HG03342 (cell line): ENCODE results near the gene DCX.
"Not testable (repeated sequence)": the region's sequence is repeated elsewhere in the genome, so short reads cannot be mapped to it uniquely, and the experiment has no call there.

Experiments
- ATAC-seq: cut with Tn5 transposase; IDR thresholded peaks from one replicate; pipeline ENCODE4 v1.9.1; 2021; ENCODE audit warnings: mild to moderate bottlenecking, moderate library complexity; ENCODE audit not compliant: unreplicated experiment

The DCX gene

DNA sequence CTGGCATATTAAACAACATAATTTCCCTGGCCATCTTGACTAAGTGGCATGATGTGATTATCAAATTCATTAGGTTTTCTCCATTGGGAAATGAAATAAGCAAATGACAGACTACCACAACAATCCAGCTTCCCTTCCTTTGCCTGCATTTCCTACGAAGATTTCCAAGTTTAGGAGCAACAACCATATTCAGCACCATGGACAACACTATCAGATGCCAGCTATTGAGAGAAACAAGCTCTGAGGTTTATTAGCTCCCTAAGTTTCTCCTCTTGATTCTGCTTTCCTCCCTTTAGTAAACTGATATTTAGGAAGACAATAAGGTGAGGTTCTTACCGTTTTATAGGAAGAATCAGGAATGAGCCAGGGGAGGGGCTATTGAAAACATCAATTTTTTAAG lies 36.2 kb downstream of the DCX start:
- no peak for ATAC-seq

DNA sequence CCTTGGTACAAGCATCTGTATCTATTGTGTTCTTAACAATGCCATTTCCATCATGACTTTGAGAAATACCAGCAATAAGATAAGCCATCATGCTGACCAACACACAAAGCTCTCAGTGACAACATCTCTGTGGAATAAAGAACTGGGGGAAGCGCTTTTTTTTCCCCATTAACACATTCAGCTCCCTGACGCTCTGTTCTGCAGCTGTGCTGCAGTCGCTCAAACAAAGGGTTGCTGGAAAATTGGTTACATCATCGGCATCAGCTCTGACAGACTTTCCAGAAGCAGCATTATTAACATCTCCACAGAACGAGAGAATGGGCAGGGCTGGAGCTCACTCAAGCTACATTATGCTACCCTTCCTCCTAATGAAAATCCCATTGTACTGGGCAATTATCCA lies 39.9 kb downstream of the DCX start:
- no peak for ATAC-seq

DNA sequence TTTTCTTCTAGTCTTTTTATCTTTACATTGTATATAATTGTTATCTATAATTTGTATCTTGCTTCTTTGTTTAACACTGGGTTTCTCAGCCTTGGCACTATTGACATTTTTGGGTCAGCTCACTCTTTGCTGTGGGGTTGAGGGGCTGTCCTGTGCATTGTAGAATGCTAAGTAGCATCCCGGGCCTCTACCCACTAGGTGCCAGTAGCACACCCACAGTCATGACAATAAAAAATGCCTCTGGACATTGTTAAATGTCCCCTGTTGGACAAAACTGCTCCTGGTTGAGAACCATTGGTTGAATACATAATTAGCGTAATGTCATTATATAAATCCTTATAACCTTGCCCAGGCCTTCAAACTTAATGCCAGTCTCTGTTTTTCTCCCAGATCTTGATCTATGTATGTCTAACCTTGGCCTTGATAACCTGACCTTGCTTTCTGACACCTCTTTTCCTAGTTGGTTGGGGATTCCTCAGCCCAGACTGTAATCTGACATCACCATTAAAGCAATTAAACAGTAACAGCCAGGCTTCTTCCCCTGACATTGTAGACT lies 46.1 kb downstream of the DCX start:
- no peak for ATAC-seq

DNA sequence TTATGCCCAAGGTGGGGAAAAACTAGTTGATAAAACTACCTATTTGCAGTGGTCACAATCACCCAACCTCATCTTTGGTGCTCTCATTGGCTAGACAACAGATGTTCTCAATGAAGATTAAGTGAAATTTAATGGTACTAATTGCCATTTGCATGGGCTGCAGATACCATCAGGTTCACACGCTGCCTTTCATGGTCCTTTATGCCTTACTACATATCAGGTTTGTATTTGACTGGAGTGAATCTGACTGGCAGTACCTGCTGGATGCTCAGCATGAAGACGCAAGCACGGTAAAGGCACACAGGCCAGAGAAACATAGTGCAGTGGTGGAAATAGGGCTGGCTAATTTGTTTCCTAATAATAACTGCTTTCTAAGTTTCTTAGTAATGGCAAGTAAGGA lies 48.3 kb downstream of the DCX start:
- no peak for ATAC-seq

DNA sequence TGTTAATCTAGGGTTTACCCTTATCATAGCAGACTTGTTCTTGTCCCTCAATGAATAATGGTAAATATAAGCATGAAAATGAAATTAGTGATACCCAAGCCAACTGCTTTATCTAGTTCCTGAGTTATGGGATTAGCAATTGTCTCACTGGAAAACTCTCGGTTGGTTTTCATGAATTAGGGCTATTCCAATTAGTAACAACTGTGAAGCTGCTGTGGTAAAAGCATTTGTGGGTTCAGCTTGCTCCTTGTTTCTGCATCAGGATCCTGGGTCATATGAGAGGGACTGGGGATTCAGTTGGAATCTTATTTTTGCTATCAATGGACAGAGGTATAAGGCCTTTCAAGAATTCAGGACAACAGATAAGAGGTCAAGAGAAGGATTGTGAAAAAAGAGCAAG lies 50.2 kb downstream of the DCX start:
- ATAC-seq: no peak

DNA sequence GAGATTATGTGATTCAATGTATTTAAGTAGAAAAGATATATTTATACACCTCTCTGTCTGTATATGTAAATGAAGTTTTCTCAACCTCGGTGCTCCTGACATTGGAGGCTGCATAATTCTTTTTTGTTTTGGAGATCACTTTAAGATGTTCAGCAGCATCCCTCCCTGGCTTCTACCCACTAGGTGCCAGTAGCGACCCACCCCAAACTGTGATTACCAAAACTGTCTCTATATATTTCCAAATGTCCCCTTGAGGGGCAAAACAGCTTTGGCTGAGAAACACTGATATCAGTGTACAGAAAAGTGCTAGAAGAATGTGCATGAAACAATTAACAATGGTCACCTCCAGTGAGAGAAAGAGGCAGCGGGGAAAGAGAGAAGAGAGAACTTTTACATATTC lies 51.2 kb downstream of the DCX start:
- ATAC-seq: no peak

DNA sequence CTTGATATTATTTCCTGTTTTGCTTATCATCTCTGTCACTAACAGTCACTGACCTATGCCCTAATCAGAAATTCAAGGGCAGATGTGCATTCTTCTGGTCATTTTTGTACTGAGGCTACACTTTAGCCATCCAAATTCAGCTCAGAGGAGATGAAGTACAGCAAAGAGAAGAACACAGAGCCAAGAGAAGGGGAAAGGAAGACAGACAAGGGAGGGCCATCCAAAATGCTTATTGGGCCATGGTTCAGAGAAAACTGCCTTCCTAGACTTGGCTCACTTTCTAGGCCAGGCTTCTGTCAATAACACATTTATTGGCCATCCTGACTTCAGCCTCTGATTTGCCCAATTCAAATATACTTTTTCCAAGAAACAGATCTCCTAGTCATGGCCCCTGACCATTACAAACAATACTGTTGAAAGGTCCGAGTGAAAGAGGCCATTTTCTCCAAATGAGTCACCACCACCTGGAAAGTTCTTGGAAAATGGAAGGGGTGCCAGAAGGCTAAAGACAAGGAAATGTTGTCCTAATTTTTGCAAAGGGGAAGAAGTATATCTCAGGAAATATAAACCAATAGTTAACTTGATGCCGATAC lies 56.4 kb downstream of the DCX start:
- no peak for ATAC-seq

DNA sequence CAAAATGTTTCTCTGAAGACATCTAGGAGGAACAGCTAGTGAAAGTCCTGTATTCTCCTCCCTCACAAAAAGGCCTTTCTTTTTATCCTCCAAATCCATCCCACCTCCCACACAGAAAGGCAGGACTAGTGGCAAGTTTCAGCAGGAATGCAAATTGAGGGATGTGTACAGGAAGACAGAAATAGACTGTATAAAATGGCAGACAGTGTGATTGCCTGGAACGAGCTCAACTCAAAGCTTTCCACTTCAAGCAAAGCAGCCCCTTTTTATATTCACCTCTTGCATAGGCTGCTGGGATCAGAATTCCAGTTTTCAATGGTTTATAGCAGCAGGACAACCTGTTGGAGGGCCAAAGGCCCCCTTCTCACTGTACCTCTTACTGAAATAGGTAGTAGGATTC lies 57.5 kb downstream of the DCX start:
- no peak for ATAC-seq

DNA sequence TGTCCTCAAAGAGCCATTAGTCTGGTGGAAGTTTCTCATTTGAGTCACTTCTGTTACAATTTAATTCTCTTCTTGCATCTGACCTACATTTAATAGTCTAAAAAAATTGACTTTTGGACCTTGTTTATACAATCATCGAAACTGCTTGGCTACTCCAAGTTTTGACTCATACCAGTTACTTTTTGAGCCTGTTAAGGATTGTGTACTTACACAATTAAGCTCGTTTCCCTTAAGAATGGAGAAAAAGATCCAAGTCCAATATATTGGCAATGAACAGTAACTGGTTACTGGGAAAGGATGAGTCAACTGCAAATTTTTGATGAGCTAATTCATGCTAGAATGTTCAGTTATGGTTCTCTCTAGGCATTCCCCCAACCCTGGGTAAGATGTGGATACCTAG lies 58.2 kb downstream of the DCX start:
- no peak for ATAC-seq

DNA sequence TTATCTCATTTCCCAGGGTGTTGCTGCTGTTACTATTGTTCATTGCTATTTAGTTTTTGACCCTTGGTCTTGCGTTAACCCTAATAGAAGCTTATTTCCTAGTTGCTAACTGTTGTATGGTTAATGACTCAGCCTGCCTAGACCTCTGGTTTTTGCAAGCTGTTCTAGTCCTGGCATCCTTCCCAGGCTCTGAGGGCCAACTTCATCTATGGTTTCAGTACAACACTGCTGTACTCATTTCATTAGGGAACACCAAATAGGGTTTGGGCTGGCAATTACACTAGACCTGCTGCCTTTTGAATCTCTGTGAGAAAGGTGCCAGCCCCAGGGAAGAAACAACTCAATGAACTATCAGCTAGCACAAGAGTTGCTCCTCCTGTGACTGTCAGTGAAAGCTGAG lies 59.6 kb downstream of the DCX start:
- no peak for ATAC-seq

DNA sequence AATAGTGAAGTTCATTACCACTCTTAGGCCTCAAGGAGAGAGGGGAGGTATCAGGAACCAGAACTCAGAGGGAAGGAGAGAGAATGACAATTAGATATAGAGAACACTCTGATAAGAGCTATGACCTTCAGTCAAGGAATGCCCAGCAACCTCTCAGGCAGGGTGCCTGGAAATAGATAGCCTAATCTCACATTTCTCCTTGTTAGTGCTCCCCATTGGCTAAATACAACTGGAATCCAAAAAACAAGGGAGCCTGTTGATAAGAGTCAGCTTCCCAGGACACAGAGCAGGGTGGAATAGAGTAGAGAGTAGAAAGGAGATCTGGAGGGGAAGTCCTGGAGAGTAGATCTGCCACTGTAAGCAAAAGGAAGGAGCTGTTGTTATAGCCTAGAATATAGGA lies 62.1 kb downstream of the DCX start:
- ATAC-seq: no peak

DNA sequence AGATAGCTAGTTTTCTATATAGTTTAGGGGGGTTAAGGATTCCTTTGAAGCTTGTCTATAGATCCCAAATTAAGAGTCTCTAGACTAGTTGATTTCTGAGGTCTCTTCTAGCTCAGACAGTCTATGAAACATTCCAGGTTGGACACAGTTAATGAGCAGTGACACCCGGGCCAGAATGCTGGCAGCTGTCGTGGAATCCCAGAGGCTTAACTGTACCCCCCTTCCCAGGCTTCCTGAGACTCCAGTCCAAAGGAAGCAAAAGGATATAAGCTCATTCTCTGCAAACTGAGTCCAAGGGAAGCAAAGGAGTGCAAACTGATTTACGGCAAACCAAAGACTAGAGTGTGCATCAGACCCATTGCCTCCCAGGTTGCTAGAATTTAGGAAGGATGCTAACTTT lies 62.9 kb downstream of the DCX start:
- ATAC-seq: no peak

DNA sequence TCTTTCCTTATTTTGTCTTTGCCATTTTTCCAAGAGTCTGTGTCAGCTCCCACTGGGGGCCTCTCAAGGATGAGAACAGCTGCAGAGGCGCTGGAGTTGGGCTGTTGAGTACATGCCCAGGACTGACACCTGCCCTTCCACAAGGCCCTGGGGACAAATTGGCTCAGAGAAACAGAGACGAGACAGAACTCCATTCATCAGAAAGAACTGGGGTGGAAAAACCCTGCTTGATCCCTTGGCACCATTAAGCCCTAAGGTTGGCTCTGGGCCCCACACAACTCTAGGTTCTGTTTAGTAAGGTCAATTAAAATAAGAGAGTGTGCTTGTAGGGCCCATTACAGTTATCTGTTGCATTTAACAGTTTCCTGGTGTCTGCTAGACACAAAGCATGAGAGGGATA lies 63.6 kb downstream of the DCX start:
- ATAC-seq: no peak

DNA sequence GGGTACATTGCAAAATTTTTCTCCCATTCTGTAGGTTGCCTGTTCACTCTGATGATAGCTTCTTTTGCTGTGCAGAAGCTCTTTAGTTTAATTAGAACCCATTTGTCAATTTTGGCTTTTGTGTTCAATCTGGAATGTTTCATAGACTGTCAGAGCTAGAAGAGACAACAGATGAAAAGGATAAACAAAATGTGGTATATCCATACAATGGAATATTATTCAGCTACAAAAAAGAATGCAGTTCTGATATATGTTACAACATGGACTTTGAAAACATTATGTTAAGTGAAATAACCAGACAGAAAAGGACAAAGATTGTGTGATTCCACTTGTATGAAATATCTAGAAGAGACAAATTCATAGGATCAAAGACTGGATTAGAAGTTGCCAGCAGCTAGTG lies 65.8 kb downstream of the DCX start:
- ATAC-seq: not testable (repeated sequence)

DNA sequence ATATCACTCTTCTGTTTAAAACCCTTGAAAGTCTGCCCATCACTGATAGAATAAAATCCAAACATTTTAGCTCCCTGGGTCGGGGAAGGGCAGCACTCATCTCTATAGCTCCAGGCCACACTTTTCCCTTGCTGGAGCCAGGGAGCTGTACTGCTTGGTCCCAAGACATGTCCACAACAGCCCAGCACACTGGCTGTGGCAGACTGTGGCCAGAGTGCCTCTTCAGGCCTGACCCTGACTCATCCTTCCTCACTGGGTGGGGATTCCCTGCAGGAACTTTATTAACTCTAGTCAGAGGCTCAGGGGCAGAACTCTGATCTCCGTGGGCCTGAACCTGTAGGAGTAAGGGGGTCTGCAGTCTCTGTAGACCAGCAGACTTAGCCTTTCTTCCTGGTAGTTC lies 71.9 kb downstream of the DCX start:
- no peak for ATAC-seq

DNA sequence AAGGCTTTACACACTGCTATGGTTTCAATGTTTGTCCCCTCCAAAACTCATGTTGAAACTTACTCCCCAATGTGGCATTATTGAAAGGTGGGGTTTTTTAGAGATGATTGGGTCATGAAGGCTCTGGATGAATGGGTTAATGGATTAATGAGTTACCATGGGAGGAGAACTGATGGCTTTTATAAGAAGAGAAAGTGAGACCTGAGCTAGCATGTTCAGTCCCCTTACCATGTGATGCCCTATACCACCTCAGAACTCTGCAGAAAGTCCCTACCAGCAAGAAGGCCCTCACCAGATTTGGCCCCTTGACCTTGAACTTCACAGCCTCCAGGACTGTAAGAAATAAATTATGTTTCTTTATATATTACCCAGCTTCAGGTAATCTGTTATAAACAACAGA lies 72.8 kb downstream of the DCX start:
- no peak for ATAC-seq

DNA sequence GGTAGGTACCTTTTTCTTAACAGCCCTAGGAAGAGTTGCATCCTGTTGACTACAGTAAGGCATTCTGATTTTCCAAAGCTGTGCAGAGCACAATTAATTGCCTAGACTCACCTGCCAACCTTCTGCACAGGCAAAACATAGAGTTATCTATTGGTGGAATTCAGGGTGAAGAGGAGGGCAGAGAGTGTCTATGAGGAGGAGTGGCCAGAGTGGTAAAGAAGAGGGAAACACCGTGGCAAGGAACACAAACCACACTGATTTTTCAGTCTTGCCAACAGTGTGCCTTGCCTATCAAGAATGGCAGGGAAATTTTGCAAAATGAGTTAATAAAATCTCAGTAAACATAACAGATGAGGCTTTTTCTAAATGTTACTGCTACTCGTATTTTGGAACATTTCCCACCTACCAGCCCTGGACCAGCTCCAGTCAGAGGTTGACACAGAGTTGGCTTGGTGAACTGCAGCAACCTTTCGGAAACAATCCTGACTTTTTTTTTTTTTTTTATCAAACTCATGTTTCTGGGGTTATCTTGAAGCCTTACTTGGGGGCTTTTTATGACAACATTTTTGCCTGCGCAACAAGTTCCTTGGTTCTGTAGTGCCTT lies 73.8 kb downstream of the DCX start:
- no peak for ATAC-seq

DNA sequence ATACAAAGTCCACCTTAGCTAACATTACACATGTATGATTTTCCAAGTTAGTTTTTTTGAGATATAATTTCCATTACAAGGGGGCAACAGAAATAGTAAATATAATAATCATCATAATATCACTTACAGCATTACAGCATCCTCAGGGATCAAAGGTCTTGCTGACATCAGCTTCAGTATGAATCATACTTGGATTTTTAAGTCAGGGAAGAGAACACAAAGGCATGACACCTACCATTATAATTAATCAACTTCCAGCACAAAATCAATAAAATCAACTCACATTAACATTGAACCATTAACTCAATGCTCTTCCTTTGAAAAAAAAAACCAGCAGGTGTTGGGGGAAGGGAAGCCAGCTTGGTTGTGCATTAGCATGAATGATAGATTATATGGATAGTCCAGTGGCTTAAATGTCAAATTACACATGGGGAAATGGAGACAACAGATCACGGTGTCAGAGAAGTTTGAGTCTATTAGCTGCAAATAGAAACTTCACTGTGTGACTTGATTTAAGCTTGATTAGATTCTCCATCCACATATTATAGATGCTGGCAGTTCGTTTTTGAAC lies 74.8 kb downstream of the DCX start:
- no peak for ATAC-seq

DNA sequence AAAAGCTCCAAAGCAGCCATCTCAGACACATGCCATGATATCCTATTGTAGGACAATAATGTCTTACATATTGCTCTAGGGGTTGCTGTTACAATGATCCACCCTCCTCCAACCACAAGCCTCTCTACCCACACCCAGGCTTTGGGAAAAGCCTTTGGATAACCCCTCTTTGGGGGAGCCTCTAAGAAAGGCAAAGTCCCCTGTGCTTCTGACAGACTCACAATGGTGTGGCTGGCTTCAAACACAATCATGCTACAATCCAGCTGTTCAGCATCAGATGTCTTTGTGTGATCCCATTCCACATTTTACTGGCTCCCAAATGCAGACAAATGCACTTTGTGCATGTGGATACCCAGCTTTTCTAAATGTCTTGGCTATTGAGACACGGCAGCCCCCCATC lies 75.9 kb downstream of the DCX start:
- no peak for ATAC-seq

DNA sequence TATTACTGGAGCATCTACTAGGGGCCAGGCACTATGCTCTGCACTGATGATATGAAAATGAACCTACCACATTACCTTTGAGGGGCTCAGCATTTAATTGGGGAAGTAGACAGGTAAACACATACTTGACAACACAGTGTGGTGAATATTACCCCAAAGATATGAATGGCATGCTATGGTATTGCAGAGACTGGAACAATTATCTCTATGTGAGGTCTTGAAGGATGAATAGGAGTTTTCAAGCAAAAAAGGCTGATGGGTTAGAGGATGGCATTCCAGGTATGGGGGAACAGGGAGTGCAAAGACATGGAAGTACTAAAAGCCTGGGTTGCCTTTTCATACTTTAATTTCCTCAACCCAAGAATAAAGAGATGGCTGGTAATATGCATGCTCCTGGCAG lies 82.6 kb downstream of the DCX start:
- no peak for ATAC-seq

DNA sequence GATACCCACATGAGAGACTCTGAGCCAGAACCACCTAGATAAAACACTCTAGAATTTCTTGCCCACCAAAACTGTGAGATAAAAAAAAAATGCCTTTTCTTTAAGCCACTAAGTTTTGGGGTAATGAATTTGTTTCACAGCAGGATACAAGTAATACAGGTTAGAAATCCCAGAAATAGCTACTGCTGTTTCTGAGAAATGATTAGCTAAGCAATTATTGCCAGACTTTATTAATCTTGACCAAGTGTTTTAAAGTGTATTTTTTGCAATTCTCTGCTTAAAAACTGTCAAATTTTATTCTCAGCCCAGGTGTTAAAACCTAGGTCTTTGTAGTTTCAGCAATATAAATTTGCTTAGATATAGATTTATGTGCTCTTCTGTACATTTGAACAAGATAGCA lies 83.1 kb downstream of the DCX start:
- no peak for ATAC-seq

DNA sequence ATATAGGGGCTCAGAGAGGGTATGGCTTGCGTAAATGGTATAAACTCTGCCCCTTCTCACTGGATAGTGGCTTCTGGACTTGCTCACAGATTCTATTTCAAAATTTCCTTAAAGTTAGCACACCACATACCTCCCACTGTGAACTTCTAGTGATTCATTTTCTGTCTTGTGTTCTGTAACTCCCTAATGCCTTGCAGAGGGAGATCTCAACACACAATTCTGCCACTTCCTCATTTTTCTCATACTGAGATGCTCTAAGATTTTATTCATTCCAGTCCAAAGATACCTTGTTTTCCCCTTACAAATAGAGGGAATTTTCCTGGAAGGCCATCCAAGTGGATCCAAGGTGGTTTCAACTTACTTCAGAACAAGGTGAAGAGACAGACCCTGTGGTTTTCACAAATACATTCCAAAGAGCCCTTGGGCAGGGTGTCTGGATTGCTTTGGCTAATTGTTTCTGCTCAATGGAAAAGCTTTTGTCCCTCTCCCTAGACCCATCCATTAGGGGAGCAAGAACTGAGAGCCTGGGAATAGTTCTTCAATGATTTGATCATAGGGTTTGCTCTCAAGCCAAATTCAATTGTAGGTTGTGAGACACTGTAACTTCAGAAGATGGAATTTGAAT lies 89.6 kb downstream of the DCX start:
- no peak for ATAC-seq
